HepG2 (cell line): ENCODE results near the gene AIF1. TPM values are rescaled to one million over a fixed set of nuclear protein-coding genes. Genes with fewer than 3 reads are reported as not detected.
A peak's percentile ranks its signal among the peaks of the same experiment; 100 is the strongest.

ENCODE experiments used
- ATAC-seq: fragments of 200-7000 bp; cut with Tn5 transposase; 3 replicates; pipeline ENCODE4 v1.9.1; 2020; ENCODE audit warnings: mild to moderate bottlenecking, moderate library complexity
- BruUV-seq: library from RNA; stranded (reverse); fragments of 400-500 nt; replicated peaks from 2 replicates; lab custom pipeline; 2021; lab: Mats Ljungman, UMichigan
- CTCF ChIA-PET: fragments of 300-600 bp; formaldehyde crosslinking; extraction: SDS; loops from one replicate; lab custom pipeline; 2021; ENCODE audit warnings: low total read pairs, inconsistent platforms, low intra/inter-chr PET ratio; lab: Yijun Ruan, JAX
- POLR2A ChIA-PET: fragments of 350-600 bp; sonication (Branson Sonifier 250); formaldehyde crosslinking; loops from one replicate; lab custom pipeline; 2020; ENCODE audit warnings: antibody characterized with exemption, inconsistent platforms; lab: Yijun Ruan, JAX
- DNase-seq: peaks from one replicate; pipeline ENCODE4 v3.0.0-alpha.2; 2015; ENCODE audit warnings: low spot score
- FAIRE-seq: peaks from 3 replicates; lab custom pipeline; 2011; peaks lifted over from hg19 to GRCh38; lab: Jason Lieb, UNC
- H2AFZ ChIP-seq: one replicate; pipeline ENCODE4 v1.6.1; 2011; ENCODE audit warnings: low read length, inconsistent platforms
- H3K27ac ChIP-seq: fragments of 300-600 bp; 3 replicates; pipeline ENCODE4 v1.8.0; 2011; ENCODE audit warnings: mixed run types, mild to moderate bottlenecking, mixed read lengths, low read length, inconsistent platforms; ENCODE audit not compliant: insufficient read depth; ENCODE audit errors: extremely low read length
- H3K27me3 ChIP-seq, 2 experiments: fragments of 200-600 bp in 1 of 2; 2 replicates in 1 of 2; 3 replicates in 1 of 2; pipeline versions ENCODE4 v1.6.0 to v1.8.0; 2011; ENCODE audit warnings: low read length in 2 of 2, mild to moderate bottlenecking in 2 of 2, moderate library complexity in 2 of 2, inconsistent platforms in 1 of 2; ENCODE audit not compliant: insufficient read depth in 2 of 2, control insufficient read depth in 1 of 2
- H3K36me3 ChIP-seq, 2 experiments: fragments of 200-600 bp in 1 of 2; replicated peaks in 1 of 2; 2 replicates in 1 of 2; 3 replicates in 1 of 2; pipeline versions ENCODE4 v1.5.1 to v1.8.0; 2011; ENCODE audit warnings: low read length in 2 of 2, inconsistent platforms in 1 of 2; ENCODE audit not compliant: insufficient read depth in 2 of 2, control insufficient read depth in 1 of 2
- H3K4me1 ChIP-seq: 2 replicates; pipeline ENCODE4 v1.5.1; 2012; ENCODE audit warnings: low read length, inconsistent platforms; ENCODE audit not compliant: insufficient read depth
- H3K4me2 ChIP-seq: 2 replicates; pipeline ENCODE4 v1.6.0; 2011; ENCODE audit warnings: low read depth, low read length, inconsistent platforms
- H3K4me3 ChIP-seq, 3 experiments: fragments of 200-600 bp in 1 of 3; sonication (generic), shearing (Covaris generic) in 1 of 3; replicated peaks in 1 of 3; 2 replicates each; pipeline ENCODE4 v1.5.1; 2011 to 2016; ENCODE audit warnings: low read length in 3 of 3, inconsistent platforms in 2 of 3, low read depth in 2 of 3, mild to moderate bottlenecking in 2 of 3, control low read depth in 1 of 3, mixed read lengths in 1 of 3; ENCODE audit not compliant: insufficient read depth in 1 of 3
- H3K79me2 ChIP-seq: one replicate; pipeline ENCODE4 v1.6.1; 2011; ENCODE audit warnings: low read length, inconsistent platforms; ENCODE audit not compliant: insufficient read depth
- H3K9ac ChIP-seq: 2 replicates; pipeline ENCODE4 v1.6.0; 2011; ENCODE audit warnings: mild to moderate bottlenecking, low read depth, low read length, inconsistent platforms; ENCODE audit not compliant: insufficient read depth
- H3K9me3 ChIP-seq: 2 replicates; pipeline ENCODE4 v1.5.1; 2012; ENCODE audit warnings: mild to moderate bottlenecking, low read length
- H4K20me1 ChIP-seq: 2 replicates; pipeline ENCODE4 v1.6.0; 2011; ENCODE audit warnings: inconsistent platforms, mild to moderate bottlenecking, low read length, moderate library complexity; ENCODE audit not compliant: insufficient read depth
- NBN ChIP-seq: fragments of 450-650 bp; conservative IDR thresholded peaks from 2 replicates; pipeline ENCODE4 v1.6.1; 2017
- PAF1 ChIP-seq: IDR thresholded peaks from 2 replicates; pipeline ENCODE4 v1.6.1; 2016; ENCODE audit warnings: missing genetic modification reagents, missing compliant biosample characterization
- RARA ChIP-seq: IDR thresholded peaks from 2 replicates; pipeline ENCODE4 v1.6.1; 2016; ENCODE audit warnings: missing genetic modification reagents, missing compliant biosample characterization
- ZNF501 ChIP-seq: sonication (generic); formaldehyde crosslinking; IDR thresholded peaks from 2 replicates; pipeline ENCODE4 v1.5.1; 2020; ENCODE audit warnings: mild to moderate bottlenecking, moderate library complexity, missing genetic modification reagents
- WGBS: methylation state at CpG from one replicate; pipeline ENCODE4 v1.1.6; 2017; ENCODE audit warnings: low lambda C conversion rate; 5-methylcytosine and 5-hydroxymethylcytosine counted together
- in situ Hi-C: cut with HindIII; loops from 2 replicates; pipeline ENCODE4 v1.10.0; 2017; ENCODE audit warnings: low pct_unique_long_range_greater_than_20kb; ENCODE audit not compliant: extremely low pct_ligation_motif_present
- intact Hi-C: fragments of 100-400 bp; cut with micrococcal nuclease; formaldehyde crosslinking; loops from one replicate; pipeline ENCODE4 v1.10.0; 2022; ENCODE audit not compliant: unreplicated experiment
- polyA plus RNA-seq, 8 experiments: library from polyadenylated mRNA; depleted of rRNA in 3 of 8; stranded (reverse) in 7 of 8; unstranded in 1 of 8; fragments of >200 nt; fragmentation: Illumina TruSeq in 4 of 8; extraction: Trizol in 4 of 8; gene quantifications; 2 replicates each; pipeline versions ENCODE4 v1.2.1 to v1.2.3, GENCODE V29; 2011 to 2016; ENCODE audit warnings: low read depth in 4 of 8, missing spikeins in 1 of 8, mixed read lengths in 1 of 8; ENCODE audit not compliant: insufficient read depth in 1 of 8
- total RNA-seq, 5 experiments: library from RNA; depleted of rRNA; stranded (reverse); fragments of >200 nt; fragmentation: Illumina TruSeq; extraction: Trizol; gene quantifications; 2 replicates each; pipeline ENCODE4 v1.2.3, GENCODE V29; 2016; ENCODE audit warnings: low read depth in 1 of 5

The AIF1 gene
- total and polyA plus RNA-seq, 2 of the 13 experiments (the other 11 are each of a cell fraction or from before 2014, with no cell fraction given) = 1.5 TPM; not detected in 1

DNA sequence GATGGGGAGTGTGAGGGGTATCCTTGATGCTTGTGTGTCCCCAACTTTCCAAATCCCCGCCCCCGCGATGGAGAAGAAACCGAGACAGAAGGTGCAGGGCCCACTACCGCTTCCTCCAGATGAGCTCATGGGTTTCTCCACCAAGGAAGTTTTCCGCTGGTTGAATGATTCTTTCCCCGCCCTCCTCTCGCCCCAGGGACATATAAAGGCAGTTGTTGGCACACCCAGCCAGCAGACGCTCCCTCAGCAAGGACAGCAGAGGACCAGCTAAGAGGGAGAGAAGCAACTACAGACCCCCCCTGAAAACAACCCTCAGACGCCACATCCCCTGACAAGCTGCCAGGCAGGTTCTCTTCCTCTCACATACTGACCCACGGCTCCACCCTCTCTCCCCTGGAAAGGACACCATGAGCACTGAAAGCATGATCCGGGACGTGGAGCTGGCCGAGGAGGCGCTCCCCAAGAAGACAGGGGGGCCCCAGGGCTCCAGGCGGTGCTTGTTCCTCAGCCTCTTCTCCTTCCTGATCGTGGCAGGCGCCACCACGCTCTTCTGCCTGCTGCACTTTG is 39.6 kb upstream of the AIF1 start, which contains the start of gene TNF:
Gene TNF (plus strand): TSS at position 231 of the 567 bp plus-strand sequence. CDS start 177 bp downstream, at position 408.
- POLR2A ChIA-PET = interaction anchor here (0.9 to 1.9 kb wide), 3 partner anchors 28 to 34 kb away, joined by 3 to 8 read pairs (median 4); partner anchors contain the start of genes DDX39B and NFKBIL1
- H3K27ac ChIP-seq = no peak within 1 kb of the TSS

DNA sequence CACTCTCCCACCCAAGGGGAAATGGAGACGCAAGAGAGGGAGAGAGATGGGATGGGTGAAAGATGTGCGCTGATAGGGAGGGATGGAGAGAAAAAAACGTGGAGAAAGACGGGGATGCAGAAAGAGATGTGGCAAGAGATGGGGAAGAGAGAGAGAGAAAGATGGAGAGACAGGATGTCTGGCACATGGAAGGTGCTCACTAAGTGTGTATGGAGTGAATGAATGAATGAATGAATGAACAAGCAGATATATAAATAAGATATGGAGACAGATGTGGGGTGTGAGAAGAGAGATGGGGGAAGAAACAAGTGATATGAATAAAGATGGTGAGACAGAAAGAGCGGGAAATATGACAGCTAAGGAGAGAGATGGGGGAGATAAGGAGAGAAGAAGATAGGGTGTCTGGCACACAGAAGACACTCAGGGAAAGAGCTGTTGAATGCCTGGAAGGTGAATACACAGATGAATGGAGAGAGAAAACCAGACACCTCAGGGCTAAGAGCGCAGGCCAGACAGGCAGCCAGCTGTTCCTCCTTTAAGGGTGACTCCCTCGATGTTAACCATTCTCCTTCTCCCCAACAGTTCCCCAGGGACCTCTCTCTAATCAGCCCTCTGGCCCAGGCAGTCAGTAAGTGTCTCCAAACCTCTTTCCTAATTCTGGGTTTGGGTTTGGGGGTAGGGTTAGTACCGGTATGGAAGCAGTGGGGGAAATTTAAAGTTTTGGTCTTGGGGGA is 38.9 kb upstream of the AIF1 start:
- ATAC-seq = no peak
- Histone ChIP-seq H3K27ac (no peak overlapping the region), H3K4me1 (peaks cover 8% of the 10 kb centered on the region), H3K4me2 (no peak overlapping the region), H3K79me2 (no peaks in the 10 kb centered on the region), H3K9ac (no peak overlapping the region)
- in situ Hi-C loops = no loop called here
- CTCF ChIA-PET = no interaction called here
- no TSS peak for BruUV-seq
- 47% methylated on average over 8 of the region's 8 CpGs for WGBS
- TF ChIP-seq NBN = peak; percentile 69; the same call in 1 of the 2 replicates
- TF ChIP-seq RARA (CRISPR knock-in tag) = no peak
- TF ChIP-seq, all 625 proteins: peak for 1
- Histone ChIP-seq H4K20me1 (no peaks in the 10 kb centered on the region), H2AFZ (no peak overlapping the region), H3K9me3 (no peaks in the 10 kb centered on the region), H3K4me3 (no peak overlapping the region), H3K36me3 (no peaks in the 10 kb centered on the region), H3K27me3 (peaks cover 20 to 96% of the 10 kb centered on the region in 2 experiments)
- intact Hi-C loops = no loop called here
- POLR2A ChIA-PET = interaction anchor here (0.9 to 2.3 kb wide), 5 partner anchors 8 to 89 kb away, joined by 3 to 9 read pairs (median 6); partner anchors contain the start of genes DDX39B, GPANK1 and NFKBIL1
- FAIRE-seq = no peak
- no peak for DNase-seq

More for the DNA sequence above, 39.6 kb upstream of the AIF1 start, which contains the start of gene TNF:
- H3K9me3 ChIP-seq = no peaks in the 10 kb centered on the region
- WGBS = 16% methylated on average over 19 of the region's 19 CpGs
- ATAC-seq (no peak), FAIRE-seq (no peak), DNase-seq (no peak)
- CTCF ChIA-PET = no interaction called here
- intact Hi-C loops = no loop called here
- no peaks in the 10 kb centered on the region for H3K79me2 ChIP-seq
- peaks cover 4% of the 10 kb centered on the region for H3K4me1 ChIP-seq
- peaks cover 20 to 92% of the 10 kb centered on the region in 2 experiments for H3K27me3 ChIP-seq
- no peak within 1 kb of the TSS for H3K9ac ChIP-seq
- H2AFZ ChIP-seq = no peak within 1 kb of the TSS
- H3K4me2 ChIP-seq = peak within 1 kb of the TSS; percentile 9; the same call in 1 of the 2 replicates
- no peak within 1 kb of the TSS for H3K4me3 ChIP-seq
- no peaks in the 10 kb centered on the region for H4K20me1 ChIP-seq
- TF ChIP-seq ZNF501 (CRISPR knock-in tag) = 0 out of 2 replicates have a peak, but pooled peaks have one; percentile 27
- no peak for TF ChIP-seq PAF1 (CRISPR knock-in tag)
- H3K36me3 ChIP-seq = no peaks in the 10 kb centered on the region
- in situ Hi-C loops = no loop called here
- BruUV-seq = no TSS peak
